NCI-H1930 (cell line): ENCODE measurements around the gene PARS2.

Experiments
- DNase-seq, 2 experiments: peaks; one replicate each; lab custom pipeline; 2025; lab: John Stamatoyannopoulos, UW

Gene PARS2

GRCh38 chr1:54736685-54737084, 27.6 kb downstream of the PARS2 start:
- no peak for DNase-seq

GRCh38 chr1:54728027-54728426, 36.3 kb downstream of the PARS2 start:
- no peak for DNase-seq

- no peak for DNase-seq
Measured at GRCh38 chr1:54724771-54725170, 39.6 kb downstream of the PARS2 start.

- no peak for DNase-seq
Measured at GRCh38 chr1:54723985-54724384, 40.3 kb downstream of the PARS2 start.

- no peak for DNase-seq
Measured at GRCh38 chr1:54721719-54722118, 42.6 kb downstream of the PARS2 start.

- no peak for DNase-seq
Measured at GRCh38 chr1:54716299-54717047, 47.9 kb downstream of the PARS2 start.

GRCh38 chr1:54715493-54716298, 48.6 kb downstream of the PARS2 start, which contains the start of gene TTC4:
TTC4 (plus strand) TSS chr1:54715861; CDS start chr1:54715909, 48 bp downstream.
- peak; percentile 57 to 82 for DNase-seq

GRCh38 chr1:54714881-54715492, 49.3 kb downstream of the PARS2 start:
- no peak for DNase-seq

GRCh38 chr1:54711536-54711935, 52.8 kb downstream of the PARS2 start:
- no peak for DNase-seq

- DNase-seq, result no peak
Measured at GRCh38 chr1:54710841-54711240, 53.5 kb downstream of the PARS2 start.

GRCh38 chr1:54710434-54710833, 53.9 kb downstream of the PARS2 start:
- DNase-seq, result no peak

- no peak for DNase-seq
Measured at GRCh38 chr1:54709547-54710292, 54.6 kb downstream of the PARS2 start.

- no peak for DNase-seq
Measured at GRCh38 chr1:54708385-54708784, 55.9 kb downstream of the PARS2 start.
